Retina (tissue), 1 donor: ENCODE results near the gene ENHO.

Experiments used
- DNase-seq: peaks from one replicate; pipeline ENCODE4 v3.0.0-alpha.2; 2016

The ENHO gene

GRCh38 chr9:34522091-34522887 is 501 bp downstream of the ENHO start:
- DNase-seq: peak; percentile 58

DNA sequence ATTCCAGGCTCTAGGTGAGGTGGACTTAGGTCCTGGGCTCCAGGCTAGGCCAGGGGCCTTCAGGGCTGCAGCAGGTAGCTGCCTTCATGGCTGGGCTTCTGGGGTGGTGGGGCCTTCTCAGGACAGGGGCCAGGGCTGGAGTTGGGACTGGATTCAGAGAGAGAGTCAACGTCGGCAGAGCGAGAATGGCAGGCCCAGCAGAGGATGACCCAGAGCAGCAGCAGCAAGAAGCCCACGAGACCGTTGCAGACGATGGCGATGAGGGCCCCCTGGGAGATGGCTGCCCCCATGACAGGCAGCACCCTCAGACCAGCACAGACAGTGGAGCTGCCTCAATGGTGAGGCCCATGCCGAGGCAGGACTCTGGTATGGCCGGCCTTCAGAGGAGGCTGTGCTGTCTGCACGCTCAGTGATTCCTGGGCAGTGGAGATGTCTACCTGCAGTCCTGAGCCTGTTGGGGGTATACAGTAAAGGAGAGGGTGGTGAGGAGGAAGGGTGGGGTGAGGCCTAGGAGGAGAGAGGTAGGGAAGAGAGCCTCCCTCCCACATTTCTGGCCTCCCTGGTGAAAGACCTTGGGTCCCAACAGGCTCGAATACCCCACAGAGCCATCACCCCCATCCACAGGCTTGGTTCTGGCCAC is 1.3 kb downstream of the ENHO start:
- DNase-seq: no peak

DNA sequence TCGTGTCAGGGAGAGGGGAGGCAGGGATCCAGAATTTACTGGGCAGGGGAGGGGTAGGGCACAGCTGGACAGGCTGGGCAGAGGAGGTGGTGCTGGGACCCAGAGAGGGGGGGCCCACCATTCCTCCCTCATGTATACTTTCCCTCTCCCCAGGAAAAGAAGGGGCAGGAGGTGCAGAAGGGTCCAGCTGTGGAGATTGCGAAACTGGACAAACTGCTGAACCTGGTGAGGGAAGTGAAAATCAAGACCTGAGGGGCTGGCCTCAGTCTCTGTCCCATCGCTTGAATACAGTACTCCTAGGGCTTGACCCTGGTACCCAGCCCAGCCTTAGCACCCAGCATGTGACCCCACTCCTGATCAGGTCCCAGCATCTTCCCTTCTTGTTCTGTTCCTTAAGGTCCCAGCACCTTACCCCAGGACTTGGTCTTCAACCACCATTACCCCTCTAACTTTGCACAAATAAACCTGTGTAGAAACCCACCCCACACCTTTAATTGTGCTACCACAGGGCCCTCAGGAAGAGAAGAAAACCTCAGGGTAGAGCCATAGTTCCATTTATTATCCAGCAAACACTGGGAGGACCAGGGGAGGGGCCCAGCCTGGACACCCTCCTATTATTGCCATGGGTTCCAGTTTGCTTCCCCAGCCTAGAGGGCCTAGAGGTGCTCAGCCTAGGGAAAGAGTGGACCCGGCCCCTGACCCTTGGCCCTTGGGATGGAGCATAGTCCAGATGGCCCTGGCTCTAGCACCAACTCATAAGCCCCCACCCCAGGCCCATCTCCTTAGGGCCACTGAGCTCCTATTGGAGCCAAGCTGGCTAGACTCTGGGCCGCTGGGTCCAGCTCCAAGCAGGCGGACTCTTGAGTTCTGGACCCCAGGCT is 2.0 kb downstream of the ENHO start:
- no peak for DNase-seq

DNA sequence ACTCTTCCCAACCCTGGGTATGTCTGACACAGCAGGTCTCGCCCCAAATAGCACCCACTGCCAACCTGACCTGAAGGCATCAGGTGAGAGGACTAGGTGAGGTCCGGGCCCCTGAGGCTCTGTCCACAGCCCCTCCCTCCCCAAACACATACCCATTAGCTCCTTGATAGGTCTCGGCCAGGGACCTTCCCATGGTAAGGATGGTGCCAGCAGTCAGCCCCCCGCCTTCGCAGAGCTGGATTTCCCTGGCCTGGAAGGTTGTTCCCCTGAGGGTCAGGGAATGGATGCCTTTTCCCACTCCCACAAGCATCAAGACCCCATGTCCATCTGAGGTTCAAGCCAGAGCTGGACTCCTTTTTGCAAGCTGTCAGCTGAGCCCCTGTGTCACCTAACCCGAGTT is 2.7 kb downstream of the ENHO start:
- no peak for DNase-seq

DNA sequence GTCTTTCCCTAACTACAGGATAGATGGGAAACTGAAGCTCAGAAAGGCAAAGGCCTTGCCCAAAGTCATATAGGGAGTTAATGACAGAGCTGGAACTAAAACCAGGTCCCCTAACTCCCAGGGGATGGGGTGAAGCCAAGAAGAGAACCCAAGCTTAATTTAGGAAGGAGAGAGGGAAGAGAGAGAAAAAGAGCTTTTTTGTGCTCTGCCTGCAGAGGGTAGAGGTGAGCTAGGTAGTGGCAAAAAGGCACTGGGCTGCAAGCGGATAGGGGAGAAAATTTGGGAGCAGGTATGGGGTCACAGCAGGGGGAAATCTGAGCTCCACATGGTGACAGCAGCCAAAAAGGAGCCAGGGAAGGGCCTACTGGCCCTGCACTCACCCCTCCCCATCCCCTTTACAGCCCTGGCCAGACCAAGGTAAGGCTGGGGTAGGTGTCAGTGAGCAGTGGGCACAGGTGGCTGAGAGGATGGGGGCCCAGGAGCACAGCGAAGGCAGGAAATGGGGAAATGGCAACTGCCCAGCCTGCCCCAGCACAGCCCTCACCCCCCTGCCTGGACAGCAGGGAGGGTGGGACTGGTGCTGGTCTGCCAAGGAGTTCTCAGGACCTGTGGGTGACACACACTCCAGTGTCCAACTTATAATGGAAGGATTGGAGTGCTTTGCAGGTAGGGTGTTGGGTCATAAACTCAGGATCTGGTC is 3.3 kb downstream of the ENHO start:
- no peak for DNase-seq

DNA sequence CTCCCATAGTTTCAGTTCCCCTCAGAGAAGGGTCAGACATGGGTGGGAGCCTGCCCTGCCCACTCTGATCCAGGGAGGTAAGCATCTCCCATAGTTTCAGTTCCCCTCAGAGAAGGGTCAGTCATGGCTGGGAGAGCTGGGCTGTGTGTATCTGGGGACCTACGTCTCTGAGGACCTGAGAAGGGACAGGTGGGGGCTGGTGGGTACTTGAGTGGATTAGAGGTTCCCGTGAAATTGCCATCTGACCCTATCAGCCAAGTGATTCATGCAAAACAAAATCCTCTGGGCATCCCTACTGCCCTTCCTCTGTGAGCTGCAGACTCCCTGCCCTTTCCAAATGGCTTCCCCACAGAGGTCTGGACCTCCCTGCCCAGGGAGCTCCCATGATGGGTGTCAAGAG is 3.9 kb downstream of the ENHO start:
- no peak for DNase-seq

DNA sequence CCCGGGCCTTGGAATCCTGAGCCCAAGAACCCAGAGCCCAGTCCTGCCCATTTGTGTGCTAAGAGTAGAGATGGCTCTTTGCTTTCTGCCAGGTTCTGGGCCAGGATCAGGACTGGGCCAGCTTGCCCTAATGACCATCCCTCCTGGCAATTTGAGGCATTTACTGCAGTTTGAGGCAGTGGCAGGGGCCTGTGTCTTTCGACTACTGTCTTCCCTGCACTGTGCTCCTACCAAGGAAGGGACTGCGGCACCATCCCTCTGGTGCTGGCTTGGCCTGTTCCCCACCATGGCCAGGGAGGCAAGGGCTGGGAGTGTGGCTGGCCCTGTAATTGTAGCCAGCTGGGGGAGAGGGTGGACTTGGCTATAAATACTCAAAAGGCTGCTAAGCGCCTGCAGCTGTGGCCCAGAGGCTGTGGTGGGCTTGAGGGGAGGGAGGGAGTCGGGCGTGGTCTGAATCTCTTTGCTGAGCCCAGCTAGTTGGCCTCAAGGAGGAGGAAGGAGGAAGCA is 4.6 kb downstream of the ENHO start:
- DNase-seq: no peak

DNA sequence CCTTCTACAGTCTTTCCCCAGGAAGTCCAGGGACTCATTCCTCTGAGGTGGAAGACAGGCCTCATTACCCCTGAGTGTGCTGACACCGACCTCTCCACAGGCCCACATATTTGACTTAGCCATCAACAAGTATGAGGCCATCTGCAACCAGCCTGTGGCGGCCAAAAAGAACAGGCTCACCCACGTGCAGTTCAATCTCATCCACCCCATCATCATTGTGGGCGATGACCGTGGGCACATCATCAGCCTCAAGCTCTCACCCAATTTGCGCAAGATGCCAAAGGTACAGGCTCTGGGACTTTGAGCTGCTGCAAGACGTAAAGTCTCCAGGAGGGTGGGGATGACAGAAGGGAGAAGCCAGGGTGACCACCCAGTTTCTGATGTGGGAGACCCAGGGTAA is 5.6 kb downstream of the ENHO start:
- no peak for DNase-seq

DNA sequence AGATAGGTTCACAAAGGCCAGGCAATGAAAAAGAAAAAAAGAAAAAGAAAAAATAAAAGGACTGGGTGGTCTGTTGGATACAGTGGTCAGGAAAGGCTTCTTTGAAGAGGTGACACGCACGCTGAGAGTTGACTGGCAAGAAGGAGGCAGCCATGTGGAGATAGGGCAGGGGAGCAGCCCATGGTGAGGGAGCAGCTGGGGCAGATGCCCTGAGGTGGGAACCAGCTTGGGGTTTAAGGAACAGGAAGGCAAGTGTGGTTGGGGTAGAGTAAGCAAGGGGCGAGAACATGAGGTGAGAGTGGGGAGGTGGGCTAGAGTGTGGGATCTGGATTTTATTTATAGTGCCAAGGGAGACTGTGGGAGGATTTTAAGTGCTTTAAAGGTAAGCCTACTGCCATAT is 6.8 kb downstream of the ENHO start:
- no peak for DNase-seq

- DNase-seq: no peak
Measured at GRCh38 chr9:34514816-34515215, 8.0 kb downstream of the ENHO start.

GRCh38 chr9:34514401-34514800 is 8.4 kb downstream of the ENHO start:
- DNase-seq: no peak

- no peak for DNase-seq
Measured at GRCh38 chr9:34513567-34514214, 9.1 kb downstream of the ENHO start.

GRCh38 chr9:34512131-34513078 is 10.4 kb downstream of the ENHO start:
- DNase-seq: no peak

DNA sequence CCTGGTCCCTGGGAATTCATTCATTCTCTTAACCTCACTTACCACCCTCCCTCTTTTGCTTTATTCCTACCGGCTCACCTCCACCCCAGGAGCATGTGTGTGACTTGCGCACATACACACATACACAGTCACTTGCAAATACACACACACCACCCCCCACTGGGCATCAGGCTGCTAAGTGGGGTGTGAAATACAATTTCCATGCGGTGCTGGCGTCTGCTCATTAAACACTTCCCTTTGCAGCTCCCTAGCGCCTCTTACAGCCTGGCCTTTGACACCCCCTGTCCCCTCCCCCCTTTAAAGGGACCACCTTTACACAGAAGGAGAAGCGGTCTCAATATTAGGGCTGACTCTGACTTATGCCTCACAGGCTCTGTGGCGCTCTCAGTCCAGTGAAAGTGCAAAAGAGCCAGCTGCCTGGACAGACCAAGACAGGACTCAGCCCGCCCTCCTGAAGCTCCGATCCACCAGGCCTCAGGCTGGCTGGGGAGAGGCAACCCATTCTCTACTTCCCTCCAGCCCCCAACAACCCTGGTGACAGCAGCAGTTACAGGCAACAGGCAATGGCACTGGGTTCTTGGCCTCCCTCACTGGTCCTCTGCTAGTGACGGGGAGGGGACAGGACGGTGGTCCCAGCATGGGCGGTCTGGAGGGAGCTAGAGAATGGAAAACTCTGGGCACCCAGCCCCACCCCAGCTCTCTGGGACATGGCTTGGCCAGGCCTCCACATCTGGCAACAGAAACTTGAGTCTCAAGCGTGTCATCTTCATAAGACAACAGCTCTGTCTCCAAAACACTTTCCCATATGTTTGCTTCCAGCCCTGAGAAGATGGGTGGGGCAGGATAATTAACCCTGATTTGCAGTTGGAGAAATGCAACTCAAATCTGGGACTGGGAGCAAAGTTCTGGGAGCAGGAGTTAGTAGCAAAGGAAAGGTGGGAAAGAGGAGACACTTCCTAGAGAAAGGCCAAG is 12.0 kb downstream of the ENHO start:
- peak; percentile 69 for DNase-seq

GRCh38 chr9:34508951-34509350 is 13.8 kb downstream of the ENHO start:
- no peak for DNase-seq

DNA sequence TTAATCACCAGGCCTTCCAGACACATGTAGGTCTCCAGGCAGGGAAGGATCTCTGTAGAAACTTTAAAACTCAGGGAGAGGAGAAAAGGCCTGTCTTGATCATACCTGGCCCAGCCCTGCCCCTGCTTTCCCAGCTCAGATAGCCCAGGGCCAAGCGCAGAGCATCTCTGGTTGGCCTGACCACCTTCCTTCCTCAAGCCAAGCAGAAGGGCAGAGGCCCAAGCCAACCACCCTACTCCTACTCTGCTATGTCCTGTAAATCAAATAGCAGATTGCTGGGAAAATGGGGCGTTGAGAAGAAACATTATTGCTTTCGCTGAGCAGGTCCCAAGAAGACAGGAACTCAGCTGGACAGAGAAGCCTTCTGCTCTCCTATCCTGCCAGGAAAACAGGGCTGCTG is 14.3 kb downstream of the ENHO start:
- no peak for DNase-seq

DNA sequence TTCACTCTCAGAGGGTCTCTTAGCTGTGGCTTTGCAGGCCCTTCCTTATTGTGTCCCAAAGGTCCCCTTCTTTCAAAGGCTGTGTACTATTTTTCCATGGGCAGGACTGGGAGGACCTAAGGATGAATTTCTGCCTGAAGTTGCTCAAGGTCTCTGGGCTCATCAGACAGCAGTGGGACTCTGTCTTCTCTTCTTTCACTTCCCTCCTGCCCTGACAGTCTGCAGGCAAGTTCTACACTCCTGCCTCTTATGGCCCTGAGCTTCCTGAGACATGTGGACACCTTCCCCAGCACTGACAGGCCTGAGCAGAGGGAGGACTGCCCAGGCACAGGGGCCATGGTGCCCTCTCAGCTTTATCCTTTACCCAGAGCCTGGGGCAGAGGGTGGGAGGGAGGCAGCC is 14.8 kb downstream of the ENHO start:
- no peak for DNase-seq

DNA sequence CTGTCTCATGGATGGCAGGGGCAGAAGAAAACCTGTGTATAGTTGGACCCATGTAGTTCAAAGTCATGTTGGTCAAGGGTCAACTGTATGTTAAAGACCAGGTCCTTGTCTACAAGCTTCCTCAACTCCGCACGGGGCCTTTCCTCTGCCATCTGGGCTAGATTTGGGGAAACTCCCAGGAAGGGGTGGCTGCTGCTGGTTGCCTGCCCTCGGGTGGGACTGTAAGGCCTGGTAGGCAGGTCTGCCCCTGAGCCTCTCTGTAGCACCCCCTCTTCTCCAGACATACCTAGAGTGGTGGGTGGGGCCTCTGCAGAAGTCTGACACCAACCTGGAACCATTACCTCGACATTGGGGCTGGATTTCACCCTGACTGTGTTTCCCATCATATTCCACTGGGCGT is 15.2 kb downstream of the ENHO start:
- no peak for DNase-seq

DNA sequence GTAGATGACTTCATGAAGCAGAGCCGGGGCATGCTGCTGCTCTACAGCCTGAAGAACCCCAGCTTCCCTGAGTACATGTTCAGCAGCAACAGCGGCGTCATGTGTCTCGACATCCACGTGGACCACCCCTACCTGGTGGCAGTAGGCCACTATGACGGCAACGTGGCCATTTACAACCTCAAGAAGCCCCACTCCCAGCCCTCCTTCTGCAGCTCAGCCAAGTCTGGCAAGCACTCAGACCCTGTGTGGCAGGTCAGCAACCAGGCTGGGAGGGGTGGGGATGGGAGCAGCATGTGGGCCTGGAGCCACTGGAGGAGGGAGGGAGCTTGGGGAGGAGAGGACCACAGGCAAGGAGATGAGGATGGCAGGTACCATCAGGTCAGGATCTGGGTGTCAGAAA is 16.2 kb downstream of the ENHO start:
- no peak for DNase-seq
